Limb (tissue), 2 donors: ENCODE results near the gene MRPL52.

Experiments used
- DNase-seq, 2 donors: peaks; one replicate each; pipeline ENCODE4 v3.0.0-alpha.2; 2016; ENCODE audit errors: extremely low spot score in 2 of 2

MRPL52 gene

DNA sequence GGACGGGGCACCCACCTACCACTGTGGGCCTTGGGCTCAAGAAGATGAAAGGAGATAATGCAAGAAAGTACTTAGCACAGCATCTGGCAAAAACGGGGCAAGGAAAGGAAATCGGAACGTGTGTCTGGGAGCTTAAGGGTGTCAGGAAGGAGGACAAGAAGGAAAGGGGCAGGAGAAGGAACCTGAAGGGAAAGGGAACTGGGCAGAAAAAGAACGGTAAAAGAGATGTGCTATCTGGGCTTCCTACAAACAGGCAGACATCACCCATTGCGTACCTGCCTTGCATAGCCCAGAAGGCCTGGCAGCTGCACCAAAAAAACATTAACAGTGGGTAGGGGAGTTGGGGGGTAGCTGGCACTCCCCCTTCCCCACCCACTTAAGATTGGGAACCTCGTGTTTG is 52.4 kb downstream of the MRPL52 start:
- no peak for DNase-seq

DNA sequence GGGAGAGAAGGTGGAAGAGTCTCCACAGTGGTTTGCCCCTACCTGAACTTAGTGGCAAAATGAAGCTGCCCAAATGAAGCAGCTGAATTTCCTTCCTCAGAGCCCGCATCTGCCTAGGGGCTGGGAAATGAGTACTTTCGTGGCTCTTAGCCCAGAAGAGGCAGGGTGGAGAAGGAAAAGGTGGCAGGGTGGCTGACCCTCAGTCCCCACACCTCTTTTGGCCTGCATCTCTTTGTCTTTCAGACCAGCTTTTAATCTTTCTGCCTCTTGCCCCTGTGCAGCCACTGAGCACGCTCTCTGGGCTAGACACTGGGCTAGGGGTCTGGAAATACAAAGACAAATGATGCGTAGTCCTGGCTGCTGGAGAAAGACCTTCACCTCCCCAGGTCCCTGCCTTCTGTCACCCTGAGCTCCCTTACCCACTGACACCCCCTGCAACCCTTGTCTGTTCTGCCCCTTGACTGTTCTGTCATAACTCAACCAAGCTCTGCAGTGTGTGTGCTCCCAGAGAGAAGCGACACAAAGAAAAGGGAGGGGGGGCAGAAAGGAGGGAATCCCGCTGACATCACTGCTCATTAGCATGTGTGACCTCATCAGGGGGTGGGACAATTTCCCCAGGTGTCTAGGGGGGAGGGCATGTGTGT is 53.0 kb downstream of the MRPL52 start:
- no peak for DNase-seq

- peak in 1 of 2 donors; percentile 82 for DNase-seq
These were observed 53.7 kb downstream of the MRPL52 start, which contains the start of gene REM2 for GRCh38 chr14:22883173-22883976. Gene REM2 (plus strand): TSS chr14:22883222. CDS start chr14:22883288, 66 bp downstream.

DNA sequence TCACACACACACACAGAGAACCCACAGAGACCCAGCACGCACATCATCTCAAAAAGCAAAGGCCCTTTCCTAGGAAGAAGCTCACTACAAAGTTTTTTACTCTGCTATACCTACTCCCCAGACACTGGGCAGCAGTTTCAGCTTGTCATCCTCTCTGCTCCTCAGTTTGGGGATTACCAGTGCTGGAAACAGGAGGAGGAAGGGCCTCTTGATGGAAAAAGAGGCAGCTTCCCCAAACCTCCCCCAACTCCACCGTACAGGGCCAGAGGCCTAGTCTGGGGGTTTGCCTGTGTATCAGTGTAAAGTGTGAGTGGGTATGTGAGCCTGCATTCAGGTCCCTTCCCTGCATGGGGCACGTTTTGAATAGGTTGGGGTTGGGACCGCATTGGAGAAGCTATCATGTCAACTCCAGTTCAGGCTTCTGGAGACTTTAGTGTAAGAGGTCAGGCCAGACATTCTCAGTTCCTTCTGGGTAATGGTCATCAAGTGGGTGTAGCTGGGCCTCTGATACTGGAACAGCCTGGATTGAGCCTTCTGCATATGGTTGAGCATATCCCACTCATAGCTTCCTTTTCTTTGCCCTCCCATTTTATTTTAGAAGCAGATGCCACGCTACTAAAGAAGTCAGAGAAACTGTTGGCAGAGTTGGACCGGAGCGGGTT is 54.5 kb downstream of the MRPL52 start:
- DNase-seq, result no peak
